Measurements from ENCODE around the gene ZNF507.
"Not testable (repeated sequence)": the region's sequence is repeated elsewhere in the genome, so short reads cannot be mapped to it uniquely, and the experiment has no call there.

Gene ZNF507

GRCh38 chr19:32372726-32373517 is 27.5 kb downstream of the ZNF507 start:
- DNase-seq = no peak

GRCh38 chr19:32373585-32374295 is 28.3 kb downstream of the ZNF507 start:
- DNase-seq = no peak

GRCh38 chr19:32374362-32374761 is 29.0 kb downstream of the ZNF507 start:
- DNase-seq = not testable (repeated sequence)

GRCh38 chr19:32377088-32377487 is 31.7 kb downstream of the ZNF507 start:
- not testable (repeated sequence) for DNase-seq

- DNase-seq = no peak
Observed at GRCh38 chr19:32380269-32380668, 34.9 kb downstream of the ZNF507 start.

- DNase-seq = no peak
Observed at GRCh38 chr19:32387701-32388392, 42.4 kb downstream of the ZNF507 start.

GRCh38 chr19:32388393-32388855 is 43.0 kb downstream of the ZNF507 start:
- DNase-seq = no peak

- no peak for DNase-seq
Observed at GRCh38 chr19:32392901-32393300, 47.5 kb downstream of the ZNF507 start.

GRCh38 chr19:32396046-32396652 is 50.7 kb downstream of the ZNF507 start:
- DNase-seq = no peak

- DNase-seq = no peak
Observed at GRCh38 chr19:32397671-32398101, 52.3 kb downstream of the ZNF507 start.

- no peak for DNase-seq
Observed at GRCh38 chr19:32401992-32402391, 56.6 kb downstream of the ZNF507 start.

- DNase-seq = no peak
Observed at GRCh38 chr19:32403291-32403995, 58.0 kb downstream of the ZNF507 start.

GRCh38 chr19:32404213-32404932 is 59.0 kb downstream of the ZNF507 start:
- DNase-seq = no peak

GRCh38 chr19:32404933-32405430 is 59.6 kb downstream of the ZNF507 start:
- peak in 1 of 2 experiments; percentile 53 for DNase-seq

- peak; percentile 77 to 94 for DNase-seq
Observed at GRCh38 chr19:32405431-32406160, 60.2 kb downstream of the ZNF507 start, which contains the start of gene DPY19L3. DPY19L3 (plus strand) TSS chr19:32405770; CDS start chr19:32408254, 2,484 bp downstream.

- peak in 1 of 2 experiments; percentile 9 for DNase-seq
Observed at GRCh38 chr19:32406161-32407003, 61.0 kb downstream of the ZNF507 start.

GRCh38 chr19:32407004-32407992 is 61.9 kb downstream of the ZNF507 start:
- no peak for DNase-seq

- no peak for DNase-seq
Observed at GRCh38 chr19:32415246-32415645, 69.8 kb downstream of the ZNF507 start.
